ENCODE data around the gene OMG. TPM values are rescaled to one million over a fixed set of nuclear protein-coding genes. Genes with fewer than 3 reads are reported as not detected.

Gene OMG
- total RNA-seq, 1 experiment from 2014 or later = not detected

GRCh38 chr17:31251105-31251969 lies 45.7 kb downstream of the OMG start:
- Histone ChIP-seq H3K4me3 (replicated peaks in 1 of 2; ENCODE audit: low read depth in 1 of 2, low read length in 2 of 2) (no peak overlapping the region), H2AFZ (ENCODE audit: low read depth, low read length, poor library complexity, severe bottlenecking) (no peak overlapping the region), H3K9ac (ENCODE audit: low read length) (no peak overlapping the region), H3K27ac (ENCODE audit: low read depth, low read length) (no peak overlapping the region), H3K4me1 (ENCODE audit: control insufficient read depth in 1 of 2, insufficient read depth in 2 of 2, low read length in 2 of 2) (no peaks in the 10 kb centered on the region), H4K20me1 (ENCODE audit: insufficient read depth) (no peaks in the 10 kb centered on the region), H3K9me3 (ENCODE audit: control insufficient read depth in 1 of 2, insufficient read depth in 1 of 2, low read depth in 1 of 2, low read length in 2 of 2) (no peaks in the 10 kb centered on the region), H3K4me2 (ENCODE audit: low read length) (no peak overlapping the region), H3K27me3 (ENCODE audit: insufficient read depth, low read length) (no peaks in the 10 kb centered on the region), H3K79me2 (ENCODE audit: insufficient read depth, low read length) (no peaks in the 10 kb centered on the region), H3K9me2 (ENCODE audit: insufficient read depth) (no peaks in the 10 kb centered on the region), H3K36me3 (ENCODE audit: control insufficient read depth in 1 of 2, insufficient read depth in 2 of 2, low read length in 2 of 2) (no peaks in the 10 kb centered on the region; a peak in 1 of 4 replicates)
- TF ChIP-seq EZH2 (IDR thresholded peaks at IDR 0.05) = no peak
- TF ChIP-seq ATF3 (IDR thresholded peaks at IDR 0.05) = no peak
- no peak for TF ChIP-seq REST (IDR thresholded peaks at IDR 0.05; ENCODE audit: low read depth)
- no peak for TF ChIP-seq POLR2AphosphoS5 (IDR thresholded peaks at IDR 0.05; ENCODE audit: low read depth, low read length)
- no peak for TF ChIP-seq YY1 (IDR thresholded peaks at IDR 0.05; ENCODE audit: extremely low read depth, insufficient replicate concordance, low read depth, low read length)
- TF ChIP-seq JUND (IDR thresholded peaks at IDR 0.05) = no peak
- no TSS peak for BruUV-seq (replicated peaks)
- RAD21 ChIA-PET (ENCODE audit: low non-redundant PET in 1 of 2, low total read pairs in 2 of 2, uncharacterized antibody in 2 of 2, unreplicated experiment in 2 of 2) = no interaction called here
- DNase-seq (ENCODE audit: low read depth, low spot score) = no peak
- POLR2A ChIA-PET = no interaction called here
- CTCF ChIA-PET = interaction anchor here (1.6 kb wide), 1 partner anchor 266 kb away, joined by 3 read pairs; no protein-coding TSS in a partner anchor
- intact Hi-C loops (cut with micrococcal nuclease) = no loop called here
- no peak for ATAC-seq

All from HCT116 (cell line).